Bronchial smooth muscle cell (primary cell): ENCODE measurements around the gene IL20RB. TPM values are rescaled to one million over a fixed set of nuclear protein-coding genes. Genes with fewer than 3 reads are reported as not detected.

Source experiments
- total RNA-seq: library from RNA; depleted of rRNA; stranded (reverse); fragments of >200 nt; gene quantifications from 2 replicates; pipeline ENCODE4 v1.2.1, GENCODE V29; 2014

IL20RB gene
- total RNA-seq: 0.47 and 2.3 TPM in 2 replicates

GRCh38 chr3:136957751-136958288 lies at the start of gene IL20RB:
IL20RB (plus strand) TSS chr3:136957983; CDS start chr3:136958114, 131 bp downstream.

Other genes with a start within 250 kb of the IL20RB start
- gene STAG1, start 205.6 kb upstream of the IL20RB start, total RNA-seq: 40.7 and 41.0 TPM in 2 replicates
- 5.5 and 6.6 TPM in 2 replicates for gene SLC35G2, start 138.9 kb upstream of the IL20RB start, total RNA-seq
- 34.2 and 36.6 TPM in 2 replicates for gene NCK1, start 95.8 kb upstream of the IL20RB start, total RNA-seq